ENCODE measurements around the gene CYCS. TPM values are rescaled to one million over a fixed set of nuclear protein-coding genes. Genes with fewer than 3 reads are reported as not detected.

CYCS gene
- total RNA-seq, 1 donor from 2014 or later = 143 TPM

GRCh38 chr7:25171071-25171470 lies 46.0 kb upstream of the CYCS start:
- FAIRE-seq (no peak), DNase-seq (ENCODE audit: low read depth) (no peak)
- Mint-ChIP-seq H3K4me1 (ENCODE audit: low read depth, unreplicated experiment) (no peaks in the 10 kb centered on the region), H3K27ac (ENCODE audit: unreplicated experiment) (no peak overlapping the region), H3K36me3 (ENCODE audit: low read depth, unreplicated experiment) (no peaks in the 10 kb centered on the region), H3K4me3 (ENCODE audit: unreplicated experiment) (no peak overlapping the region), H3K9me3 (ENCODE audit: unreplicated experiment) (no peaks in the 10 kb centered on the region), H3K27me3 (ENCODE audit: low read depth, unreplicated experiment) (no peaks in the 10 kb centered on the region)
- H3K79me2 ChIP-seq (ENCODE audit: insufficient read depth, low read length) = no peaks in the 10 kb centered on the region
- H3K27me3 ChIP-seq (ENCODE audit: insufficient read depth, low read length) = no peaks in the 10 kb centered on the region
- no peak overlapping the region for H3K4me2 ChIP-seq (ENCODE audit: low read length)
- no peaks in the 10 kb centered on the region for H4K20me1 ChIP-seq (ENCODE audit: insufficient read depth, low read length)
- H3K4me3 ChIP-seq (ENCODE audit: insufficient read depth, low read depth, low read length) = no peak overlapping the region
- H3K4me1 ChIP-seq (ENCODE audit: insufficient read depth, low read length) = no peaks in the 10 kb centered on the region
- no peaks in the 10 kb centered on the region for H3K9me3 ChIP-seq (ENCODE audit: insufficient read depth, low read depth, low read length)
- TF ChIP-seq, protein P1, sequence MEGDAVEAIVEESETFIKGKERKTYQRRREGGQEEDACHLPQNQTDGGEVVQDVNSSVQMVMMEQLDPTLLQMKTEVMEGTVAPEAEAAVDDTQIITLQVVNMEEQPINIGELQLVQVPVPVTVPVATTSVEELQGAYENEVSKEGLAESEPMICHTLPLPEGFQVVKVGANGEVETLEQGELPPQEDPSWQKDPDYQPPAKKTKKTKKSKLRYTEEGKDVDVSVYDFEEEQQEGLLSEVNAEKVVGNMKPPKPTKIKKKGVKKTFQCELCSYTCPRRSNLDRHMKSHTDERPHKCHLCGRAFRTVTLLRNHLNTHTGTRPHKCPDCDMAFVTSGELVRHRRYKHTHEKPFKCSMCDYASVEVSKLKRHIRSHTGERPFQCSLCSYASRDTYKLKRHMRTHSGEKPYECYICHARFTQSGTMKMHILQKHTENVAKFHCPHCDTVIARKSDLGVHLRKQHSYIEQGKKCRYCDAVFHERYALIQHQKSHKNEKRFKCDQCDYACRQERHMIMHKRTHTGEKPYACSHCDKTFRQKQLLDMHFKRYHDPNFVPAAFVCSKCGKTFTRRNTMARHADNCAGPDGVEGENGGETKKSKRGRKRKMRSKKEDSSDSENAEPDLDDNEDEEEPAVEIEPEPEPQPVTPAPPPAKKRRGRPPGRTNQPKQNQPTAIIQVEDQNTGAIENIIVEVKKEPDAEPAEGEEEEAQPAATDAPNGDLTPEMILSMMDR (IDR thresholded peaks at IDR 0.05; ENCODE audit: insufficient read depth, low read depth, low read length) = no peak
- no peak for TF ChIP-seq EZH2 (IDR thresholded peaks at IDR 0.05; ENCODE audit: insufficient read depth, low read length)
- no peak overlapping the region for H3K9ac ChIP-seq (ENCODE audit: low read length)
- H2AFZ ChIP-seq (ENCODE audit: low read depth, low read length) = no peak overlapping the region
- no peaks in the 10 kb centered on the region for H3K36me3 ChIP-seq (ENCODE audit: insufficient read depth, low read length)
- no peak overlapping the region for H3K27ac ChIP-seq (ENCODE audit: low read depth, low read length)

DNA sequence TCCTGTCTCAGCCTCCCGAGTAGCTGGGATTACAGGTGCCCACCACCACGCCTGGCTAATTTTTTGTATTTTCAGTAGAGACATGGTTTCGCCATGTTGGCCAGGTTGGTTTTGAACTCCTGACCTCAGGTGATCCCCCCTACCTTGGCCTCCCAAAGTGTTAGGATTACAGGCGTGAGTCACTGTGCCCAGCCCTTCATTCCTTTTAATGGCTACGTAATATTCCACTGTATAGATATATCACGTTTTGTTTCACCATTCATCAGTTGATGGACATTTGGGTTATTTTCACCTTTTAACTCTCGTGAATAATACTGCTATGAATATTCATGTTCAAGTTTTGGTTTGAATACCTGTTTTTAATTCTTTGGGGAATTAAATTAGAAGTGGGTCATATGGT lies 44.6 kb upstream of the CYCS start:
- FAIRE-seq = no peak
- no peaks in the 10 kb centered on the region for H3K4me1 Mint-ChIP-seq (ENCODE audit: low read depth, unreplicated experiment)

DNA sequence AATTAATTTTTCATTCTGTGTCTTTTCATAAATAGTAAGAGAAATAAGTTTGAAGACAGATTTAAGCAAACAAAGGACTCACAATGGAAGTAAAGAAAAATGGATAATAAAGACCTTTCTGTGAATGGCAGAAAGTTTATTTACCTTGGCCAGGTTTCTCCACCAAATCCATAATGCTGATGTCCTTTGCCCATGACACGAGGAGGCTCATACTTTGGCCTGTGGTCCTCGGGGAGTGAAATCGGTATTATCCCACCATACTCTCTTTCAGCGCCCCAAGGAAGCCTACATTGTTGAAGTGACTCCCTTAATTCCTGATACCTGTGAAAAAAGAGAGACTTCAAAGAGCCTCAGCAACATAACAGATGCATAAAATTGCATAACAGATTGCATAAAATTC lies 43.1 kb upstream of the CYCS start:
- no peak overlapping the region for H3K9ac ChIP-seq (ENCODE audit: low read length)
- TF ChIP-seq EZH2 (IDR thresholded peaks at IDR 0.05; ENCODE audit: insufficient read depth, low read length) = no peak
- TF ChIP-seq, protein P1 (IDR thresholded peaks at IDR 0.05; ENCODE audit: insufficient read depth, low read depth, low read length) = no peak
- no peaks in the 10 kb centered on the region for H3K9me3 ChIP-seq (ENCODE audit: insufficient read depth, low read depth, low read length)
- no peaks in the 10 kb centered on the region for H4K20me1 ChIP-seq (ENCODE audit: insufficient read depth, low read length)
- Mint-ChIP-seq H3K27ac (ENCODE audit: unreplicated experiment) (no peak overlapping the region), H3K27me3 (ENCODE audit: low read depth, unreplicated experiment) (no peaks in the 10 kb centered on the region), H3K36me3 (ENCODE audit: low read depth, unreplicated experiment) (no peaks in the 10 kb centered on the region), H3K9me3 (ENCODE audit: unreplicated experiment) (no peaks in the 10 kb centered on the region), H3K4me1 (ENCODE audit: low read depth, unreplicated experiment) (no peaks in the 10 kb centered on the region), H3K4me3 (ENCODE audit: unreplicated experiment) (no peak overlapping the region)
- FAIRE-seq (no peak), DNase-seq (ENCODE audit: low read depth) (no peak)
- H3K36me3 ChIP-seq (ENCODE audit: insufficient read depth, low read length) = no peaks in the 10 kb centered on the region
- H3K4me2 ChIP-seq (ENCODE audit: low read length) = no peak overlapping the region
- no peak overlapping the region for H3K4me3 ChIP-seq (ENCODE audit: insufficient read depth, low read depth, low read length)
- H3K79me2 ChIP-seq (ENCODE audit: insufficient read depth, low read length) = no peaks in the 10 kb centered on the region
- H3K27me3 ChIP-seq (ENCODE audit: insufficient read depth, low read length) = no peaks in the 10 kb centered on the region
- H2AFZ ChIP-seq (ENCODE audit: low read depth, low read length) = no peak overlapping the region
- H3K4me1 ChIP-seq (ENCODE audit: insufficient read depth, low read length) = no peaks in the 10 kb centered on the region
- H3K27ac ChIP-seq (ENCODE audit: low read depth, low read length) = no peak overlapping the region

More for the DNA sequence above, 44.6 kb upstream of the CYCS start:
- H3K27ac Mint-ChIP-seq (ENCODE audit: unreplicated experiment) = no peak overlapping the region
- DNase-seq (ENCODE audit: low read depth) = no peak
- H3K36me3 ChIP-seq (ENCODE audit: insufficient read depth, low read length) = no peaks in the 10 kb centered on the region
- H3K4me1 ChIP-seq (ENCODE audit: insufficient read depth, low read length) = no peaks in the 10 kb centered on the region
- H3K4me3 ChIP-seq (ENCODE audit: insufficient read depth, low read depth, low read length) = no peak overlapping the region
- no peaks in the 10 kb centered on the region for H3K9me3 ChIP-seq (ENCODE audit: insufficient read depth, low read depth, low read length)
- no peaks in the 10 kb centered on the region for H3K27me3 ChIP-seq (ENCODE audit: insufficient read depth, low read length)
- no peaks in the 10 kb centered on the region for H3K9me3 Mint-ChIP-seq (ENCODE audit: unreplicated experiment)
- TF ChIP-seq EZH2 (IDR thresholded peaks at IDR 0.05; ENCODE audit: insufficient read depth, low read length) = no peak
- TF ChIP-seq, protein P1 (IDR thresholded peaks at IDR 0.05; ENCODE audit: insufficient read depth, low read depth, low read length) = no peak
- H3K4me3 Mint-ChIP-seq (ENCODE audit: unreplicated experiment) = no peak overlapping the region
- H3K79me2 ChIP-seq (ENCODE audit: insufficient read depth, low read length) = no peaks in the 10 kb centered on the region
- H3K27ac ChIP-seq (ENCODE audit: low read depth, low read length) = no peak overlapping the region
- no peaks in the 10 kb centered on the region for H4K20me1 ChIP-seq (ENCODE audit: insufficient read depth, low read length)
- no peak overlapping the region for H3K4me2 ChIP-seq (ENCODE audit: low read length)
- H3K36me3 Mint-ChIP-seq (ENCODE audit: low read depth, unreplicated experiment) = no peaks in the 10 kb centered on the region
- H2AFZ ChIP-seq (ENCODE audit: low read depth, low read length) = no peak overlapping the region
- H3K27me3 Mint-ChIP-seq (ENCODE audit: low read depth, unreplicated experiment) = no peaks in the 10 kb centered on the region
- no peak overlapping the region for H3K9ac ChIP-seq (ENCODE audit: low read length)
